HL-60 (cell line): ENCODE data around the gene WFDC5.

Source experiments
- DNase-seq, 2 experiments: peaks; one replicate each; pipeline ENCODE4 v3.0.0-alpha.2; 2010 to 2020; ENCODE audit warnings: low read depth in 1 of 2, low spot score in 1 of 2
- H3K27ac ChIP-seq: fragments of 250-450 bp; sonication (Bioruptor Pico); replicated peaks from 2 replicates; pipeline ENCODE4 v1.5.1; 2020; ENCODE audit warnings: mild to moderate bottlenecking, moderate library complexity
- H3K27me3 ChIP-seq: fragments of 250-450 bp; sonication (Bioruptor Pico); 2 replicates; pipeline ENCODE4 v1.5.1; 2021; ENCODE audit warnings: mild to moderate bottlenecking, moderate library complexity; ENCODE audit not compliant: insufficient read depth, poor library complexity, severe bottlenecking
- H3K4me3 ChIP-seq: replicated peaks from 2 replicates; pipeline ENCODE4 v1.5.1; 2011; ENCODE audit warnings: mild to moderate bottlenecking, control low read depth, low read length; ENCODE audit not compliant: insufficient read depth
- CTCF ChIP-seq: IDR thresholded peaks from one replicate; pipeline ENCODE4 v1.5.1; 2011; ENCODE audit warnings: low read length, control low read depth, inconsistent platforms; ENCODE audit not compliant: insufficient read depth
- GABPA ChIP-seq: IDR thresholded peaks from 2 replicates; pipeline ENCODE4 v1.6.1; 2012; ENCODE audit warnings: low read depth
- POLR2AphosphoS5 ChIP-seq: IDR thresholded peaks from 2 replicates; pipeline ENCODE4 v1.6.1; 2012; ENCODE audit warnings: low read depth
- REST ChIP-seq: IDR thresholded peaks from 2 replicates; pipeline ENCODE4 v1.6.1; 2012; ENCODE audit warnings: low read depth; ENCODE audit not compliant: insufficient replicate concordance
- SPI1 ChIP-seq: IDR thresholded peaks from 2 replicates; pipeline ENCODE4 v1.6.1; 2012; ENCODE audit warnings: low read depth, mild to moderate bottlenecking, borderline replicate concordance

WFDC5 gene

GRCh38 chr20:45061244-45061643 lies 53.7 kb downstream of the WFDC5 start:
- H3K27me3 ChIP-seq = no peaks in the 10 kb centered on the region
- H3K4me3 ChIP-seq = no peak overlapping the region
- H3K27ac ChIP-seq = no peak overlapping the region
- no peak for TF ChIP-seq POLR2AphosphoS5
- no peak for TF ChIP-seq GABPA
- no peak for TF ChIP-seq REST
- no peak for TF ChIP-seq CTCF
- TF ChIP-seq SPI1 = no peak
- no peak for DNase-seq

- H3K27ac ChIP-seq = no peak overlapping the region
- TF ChIP-seq REST (no peak), CTCF (no peak), POLR2AphosphoS5 (no peak), GABPA (no peak), SPI1 (no peak)
- H3K4me3 ChIP-seq = no peak overlapping the region
- no peak for DNase-seq
- no peaks in the 10 kb centered on the region for H3K27me3 ChIP-seq
These were observed 54.7 kb downstream of the WFDC5 start for GRCh38 chr20:45060294-45060693.
